Endothelial cell of umbilical vein (primary cell): ENCODE data around the gene LIPA. TPM values are rescaled to one million over a fixed set of nuclear protein-coding genes. Genes with fewer than 3 reads are reported as not detected.
A peak's percentile ranks its signal among the peaks of the same experiment; 100 is the strongest.

Experiments used
- BruUV-seq: library from RNA; stranded (reverse); fragments of 400-500 nt; replicated peaks from 2 replicates; lab custom pipeline; 2021; lab: Mats Ljungman, UMichigan
- CTCF ChIA-PET: fragments of 300-600, 350-600 bp; sonication (Branson Sonifier 250); formaldehyde crosslinking; loops from one replicate; lab custom pipeline; 2021; ENCODE audit warnings: antibody characterized with exemption, inconsistent platforms; lab: Charles Lee
- POLR2A ChIA-PET: fragments of 300-600, 350-600 bp; sonication (Branson Sonifier 250); formaldehyde crosslinking; loops from one replicate; lab custom pipeline; 2021; ENCODE audit warnings: antibody characterized with exemption, inconsistent platforms; lab: Charles Lee
- DNase-seq: peaks from one replicate; pipeline ENCODE4 v3.0.0-alpha.2; 2011; ENCODE audit warnings: low read depth, low spot score
- FAIRE-seq: peaks from 2 replicates; lab custom pipeline; 2011; peaks lifted over from hg19 to GRCh38; lab: Jason Lieb, UNC
- H2AFZ ChIP-seq: 2 replicates; pipeline ENCODE4 v1.6.0; 2012; ENCODE audit warnings: low read depth, low read length, control low read depth, inconsistent platforms
- H3K27ac ChIP-seq: 2 replicates; pipeline ENCODE4 v1.5.1; 2011; ENCODE audit warnings: low read depth, mild to moderate bottlenecking, control low read depth, low read length, moderate library complexity; ENCODE audit not compliant: insufficient read depth
- H3K27me3 ChIP-seq, 2 experiments: 2 replicates each; pipeline versions ENCODE4 v1.6.0 to v1.6.1; 2011; ENCODE audit warnings: low read length in 2 of 2, mixed read lengths in 1 of 2; ENCODE audit not compliant: control insufficient read depth in 2 of 2, insufficient read depth in 2 of 2
- H3K36me3 ChIP-seq, 2 experiments: 2 replicates in 1 of 2; 3 replicates in 1 of 2; pipeline ENCODE4 v1.5.1; 2011; ENCODE audit warnings: low read length in 2 of 2, mild to moderate bottlenecking in 1 of 2, moderate library complexity in 1 of 2; ENCODE audit not compliant: control insufficient read depth in 2 of 2, insufficient read depth in 2 of 2; ENCODE audit errors: extremely low read depth in 1 of 2
- H3K4me1 ChIP-seq: 3 replicates; pipeline ENCODE4 v1.5.1; 2011; ENCODE audit warnings: mild to moderate bottlenecking, low read length; ENCODE audit not compliant: control insufficient read depth, insufficient read depth; ENCODE audit errors: extremely low read depth
- H3K4me2 ChIP-seq: 2 replicates; pipeline ENCODE4 v1.6.1; 2011; ENCODE audit warnings: low read length, control low read depth, mixed read lengths; ENCODE audit not compliant: insufficient read depth
- H3K4me3 ChIP-seq, 3 experiments: fragments of 200-600 bp in 1 of 3; sonication (generic), shearing (Covaris generic) in 1 of 3; replicated peaks in 1 of 3; 2 replicates each; pipeline ENCODE4 v1.5.1; 2011 to 2016; ENCODE audit warnings: control low read depth in 3 of 3, low read length in 3 of 3, mild to moderate bottlenecking in 2 of 3, inconsistent platforms in 1 of 3, low read depth in 1 of 3, moderate library complexity in 1 of 3; ENCODE audit not compliant: insufficient read depth in 1 of 3
- H3K79me2 ChIP-seq: 2 replicates; pipeline ENCODE4 v1.6.0; 2012; ENCODE audit warnings: low read length, inconsistent platforms; ENCODE audit not compliant: control insufficient read depth, insufficient read depth
- H3K9ac ChIP-seq: replicated peaks from 2 replicates; pipeline ENCODE3; 2011; ENCODE audit warnings: low read length, control low read depth; ENCODE audit not compliant: insufficient read depth; ENCODE audit errors: extremely low read depth
- H3K9me1 ChIP-seq: replicated peaks from 3 replicates; pipeline ENCODE4 v1.6.0; 2011; ENCODE audit warnings: mild to moderate bottlenecking, low read length; ENCODE audit not compliant: control insufficient read depth, insufficient read depth; ENCODE audit errors: extremely low read depth
- H3K9me3 ChIP-seq: replicated peaks from 2 replicates; pipeline ENCODE4 v1.5.1; 2012; ENCODE audit warnings: low read length, inconsistent platforms; ENCODE audit not compliant: control insufficient read depth, insufficient read depth
- H4K20me1 ChIP-seq: replicated peaks from 2 replicates; pipeline ENCODE3; 2011; ENCODE audit warnings: mild to moderate bottlenecking, low read length; ENCODE audit not compliant: control insufficient read depth, insufficient read depth; ENCODE audit errors: extremely low read depth
- CTCF ChIP-seq, 2 donors: IDR thresholded peaks; 1 replicate in 1 of 2; 2 replicates in 1 of 2; pipeline ENCODE4 v1.5.1; 2011; ENCODE audit warnings: low read length in 2 of 2, mild to moderate bottlenecking in 2 of 2, moderate library complexity in 2 of 2, control low read depth in 1 of 2, inconsistent platforms in 1 of 2, low read depth in 1 of 2; ENCODE audit not compliant: insufficient read depth in 1 of 2; ENCODE audit errors: extremely low read depth in 1 of 2
- EZH2 ChIP-seq: IDR thresholded peaks from 2 replicates; pipeline ENCODE4 v1.6.1; 2012; ENCODE audit warnings: borderline replicate concordance, low read depth, mild to moderate bottlenecking, moderate library complexity, low read length, inconsistent platforms; ENCODE audit not compliant: severe bottlenecking
- FOS ChIP-seq: IDR thresholded peaks from 2 replicates; pipeline ENCODE4 v1.6.1; 2011; ENCODE audit warnings: mild to moderate bottlenecking, low read length, moderate library complexity, borderline replicate concordance; ENCODE audit not compliant: insufficient read depth
- GATA2 ChIP-seq: IDR thresholded peaks from 2 replicates; pipeline ENCODE4 v1.7.0; 2011; ENCODE audit warnings: low read depth, mild to moderate bottlenecking, moderate library complexity, mixed read lengths, low read length; ENCODE audit not compliant: insufficient read length, insufficient read depth
- JUN ChIP-seq: IDR thresholded peaks from 2 replicates; pipeline ENCODE4 v1.6.1; 2011; ENCODE audit warnings: borderline replicate concordance, low read depth; ENCODE audit not compliant: insufficient read length, insufficient read depth
- MAX ChIP-seq: IDR thresholded peaks from 2 replicates; pipeline ENCODE4 v1.6.1; 2011; ENCODE audit not compliant: insufficient read depth, insufficient read length
- MYC ChIP-seq: IDR thresholded peaks from one replicate; pipeline ENCODE4 v1.6.1; 2011; ENCODE audit warnings: mild to moderate bottlenecking, low read depth, low read length
- POLR2A ChIP-seq: IDR thresholded peaks from 2 replicates; pipeline ENCODE4 v1.6.1; 2012; ENCODE audit warnings: low read depth, mild to moderate bottlenecking, control low read depth, low read length
- POLR2AphosphoS5 ChIP-seq: IDR thresholded peaks from 2 replicates; pipeline ENCODE4 v1.6.1; 2012; ENCODE audit warnings: low read depth, mild to moderate bottlenecking, control low read depth, low read length, moderate library complexity; ENCODE audit not compliant: insufficient read depth
- dilution Hi-C: fragments of 300-500 bp; cut with MboI; formaldehyde crosslinking; loops from one replicate; pipeline ENCODE4 v1.15.0; 2019; ENCODE audit warnings: low sequenced_read_pairs; ENCODE audit not compliant: extremely low pct_ligation_motif_present
- intact Hi-C: fragments of 100-400 bp; cut with micrococcal nuclease; formaldehyde crosslinking; loops from one replicate; pipeline ENCODE4 v1.10.0; 2022
- polyA plus RNA-seq, 4 experiments: library from polyadenylated mRNA; depleted of rRNA in 3 of 4; stranded (reverse) in 3 of 4; unstranded in 1 of 4; fragments of >200 nt; gene quantifications; 2 replicates each; pipeline versions ENCODE4 v1.2.1 to v1.2.3, GENCODE V29; 2011 to 2012; ENCODE audit warnings: missing spikeins in 1 of 4
- total RNA-seq: library from RNA; stranded (reverse); gene quantifications from 2 replicates; pipeline ENCODE4 v1.2.3, GENCODE V29; 2021

LIPA gene
- total and polyA plus RNA-seq, 2 donors (not counting 3 experiments of a cell fraction or from before 2014, with no cell fraction given): 24.0 to 41.1 TPM

GRCh38 chr10:89301232-89301631 is 49.7 kb upstream of the LIPA start:
- TF ChIP-seq POLR2AphosphoS5 (no peak), MAX (no peak)
- H3K27me3 ChIP-seq: peaks cover 8 to 17% of the 10 kb centered on the region in 2 experiments
- dilution Hi-C loops: no loop called here
- intact Hi-C loops: loop anchor here (2.0 kb wide), 2 partner anchors 22 to 28 kb away; no protein-coding TSS in a partner anchor
- CTCF ChIA-PET: interaction anchor here (1.6 to 4.7 kb wide), 5 partner anchors 14 to 68 kb away, joined by 5 to 35 read pairs (median 8); partner anchors contain the start of gene IFIT3
- peak; percentile 28 for FAIRE-seq
- H3K27ac ChIP-seq: no peak overlapping the region
- no peak overlapping the region for H3K9ac ChIP-seq
- peak; percentile 46 for DNase-seq
- H3K4me3 ChIP-seq: peak overlapping the region in 1 of 3 experiments; percentile 91
- peak overlapping the region; percentile 71 for H2AFZ ChIP-seq
- no TSS peak for BruUV-seq
- no peaks in the 10 kb centered on the region for H3K9me1 ChIP-seq
- no peaks in the 10 kb centered on the region for H3K36me3 ChIP-seq
- no peaks in the 10 kb centered on the region for H4K20me1 ChIP-seq
- peak overlapping the region; percentile 89 for H3K4me2 ChIP-seq
- H3K79me2 ChIP-seq: no peaks in the 10 kb centered on the region
- H3K9me3 ChIP-seq: no peaks in the 10 kb centered on the region
- H3K4me1 ChIP-seq: peaks cover 10% of the 10 kb centered on the region
- POLR2A ChIA-PET: no interaction called here

GRCh38 chr10:89299031-89299430 is 47.5 kb upstream of the LIPA start:
- intact Hi-C loops: no loop called here
- POLR2A ChIA-PET: no interaction called here
- no peak overlapping the region for H3K4me3 ChIP-seq
- CTCF ChIA-PET: interaction anchor here (4.7 kb wide), 1 partner anchor 70 kb away, joined by 35 read pairs; no protein-coding TSS in a partner anchor
- H3K27me3 ChIP-seq: peaks cover 11 to 13% of the 10 kb centered on the region in 2 experiments
- dilution Hi-C loops: no loop called here
- DNase-seq (no peak), FAIRE-seq (no peak)
- TF ChIP-seq CTCF (IDR thresholded peaks at IDR 0.05; ENCODE audit: extremely low read depth in 1 of 2, insufficient read depth in 1 of 2, low read depth in 1 of 2, low read length in 2 of 2) (no peak), MAX (no peak), JUN (no peak), FOS (no peak), MYC (no peak), GATA2 (no peak), POLR2AphosphoS5 (no peak), POLR2A (no peak), EZH2 (no peak)
- H3K27ac ChIP-seq: no peak overlapping the region
- no peak overlapping the region for H3K9ac ChIP-seq
- H2AFZ ChIP-seq: no peak overlapping the region
- no peaks in the 10 kb centered on the region for H3K79me2 ChIP-seq
- H4K20me1 ChIP-seq: no peaks in the 10 kb centered on the region
- H3K4me2 ChIP-seq: no peak overlapping the region
- H3K9me1 ChIP-seq: no peaks in the 10 kb centered on the region
- H3K4me1 ChIP-seq: peaks cover 10% of the 10 kb centered on the region
- BruUV-seq: no TSS peak
- H3K9me3 ChIP-seq: no peaks in the 10 kb centered on the region
- no peaks in the 10 kb centered on the region for H3K36me3 ChIP-seq
